K562 (cell line): Measurements from ENCODE around the gene ODAD4.

Experiments used
- CBX5 ChIP-seq: IDR thresholded peaks from 2 replicates; pipeline ENCODE4 v1.6.1; 2014; ENCODE audit warnings: low read depth, borderline replicate concordance
- CEBPB ChIP-seq: fragments of 450-650 bp; IDR thresholded peaks from 2 replicates; pipeline ENCODE4 v1.6.1; 2016; ENCODE audit warnings: missing genetic modification characterization, missing compliant biosample characterization
- E2F4 ChIP-seq: sonication (generic); formaldehyde crosslinking; IDR thresholded peaks from 2 replicates; pipeline ENCODE4 v1.8.0; 2022; ENCODE audit warnings: mild to moderate bottlenecking, low read depth, missing genetic modification reagents
- ESRRA ChIP-seq: fragments of 450-650 bp; IDR thresholded peaks from 2 replicates; pipeline ENCODE4 v1.6.1; 2014; ENCODE audit warnings: low read depth, mild to moderate bottlenecking, moderate library complexity, borderline replicate concordance
- EZH2 ChIP-seq: IDR thresholded peaks from 2 replicates; pipeline ENCODE4 v1.6.1; 2012; ENCODE audit warnings: low read depth, mild to moderate bottlenecking, inconsistent platforms, low read length, borderline replicate concordance
- FOXP1 ChIP-seq: sonication (generic); formaldehyde crosslinking; IDR thresholded peaks from 2 replicates; pipeline ENCODE4 v1.8.0; 2022; ENCODE audit warnings: mild to moderate bottlenecking, missing genetic modification reagents
- POLR2AphosphoS2 ChIP-seq: IDR thresholded peaks from 2 replicates; pipeline ENCODE4 v1.6.1; 2012; ENCODE audit warnings: low read length, improper control_type of control experiment
- POLR2G ChIP-seq: fragments of 200-400 bp; formaldehyde crosslinking; IDR thresholded peaks from 2 replicates; pipeline ENCODE4 v1.6.1; 2017; ENCODE audit warnings: low read depth, mild to moderate bottlenecking, antibody characterized with exemption, low read length, moderate library complexity
- SLC30A9 ChIP-seq: fragments of 250-450 bp; sonication (Bioruptor Pico); IDR thresholded peaks from 2 replicates; pipeline ENCODE4 v1.8.0; 2022; ENCODE audit warnings: mild to moderate bottlenecking, moderate library complexity
- ZNF449 ChIP-seq: fragments of 250-450 bp; sonication (Bioruptor Pico); IDR thresholded peaks from 2 replicates; pipeline ENCODE4 v1.8.0; 2022; ENCODE audit warnings: moderate library complexity, mild to moderate bottlenecking, inconsistent platforms
- ZNF586 ChIP-seq: fragments of 450-650 bp; formaldehyde crosslinking; conservative IDR thresholded peaks from 2 replicates; pipeline ENCODE4 v1.4.0; 2020; ENCODE audit warnings: mild to moderate bottlenecking, moderate library complexity
- TF ChIP-seq, protein P1 (sequence below), 3 experiments: IDR thresholded peaks in 2 of 3; conservative IDR thresholded peaks in 1 of 3; 2 replicates each; pipeline ENCODE4 v1.5.1; 2011 to 2012; ENCODE audit warnings: low read length in 3 of 3, mild to moderate bottlenecking in 3 of 3, control low read depth in 2 of 3, improper control_type of control experiment in 1 of 3, inconsistent platforms in 1 of 3, low read depth in 1 of 3, mixed read lengths in 1 of 3, moderate library complexity in 1 of 3; ENCODE audit not compliant: insufficient read depth in 2 of 3

DNA sequence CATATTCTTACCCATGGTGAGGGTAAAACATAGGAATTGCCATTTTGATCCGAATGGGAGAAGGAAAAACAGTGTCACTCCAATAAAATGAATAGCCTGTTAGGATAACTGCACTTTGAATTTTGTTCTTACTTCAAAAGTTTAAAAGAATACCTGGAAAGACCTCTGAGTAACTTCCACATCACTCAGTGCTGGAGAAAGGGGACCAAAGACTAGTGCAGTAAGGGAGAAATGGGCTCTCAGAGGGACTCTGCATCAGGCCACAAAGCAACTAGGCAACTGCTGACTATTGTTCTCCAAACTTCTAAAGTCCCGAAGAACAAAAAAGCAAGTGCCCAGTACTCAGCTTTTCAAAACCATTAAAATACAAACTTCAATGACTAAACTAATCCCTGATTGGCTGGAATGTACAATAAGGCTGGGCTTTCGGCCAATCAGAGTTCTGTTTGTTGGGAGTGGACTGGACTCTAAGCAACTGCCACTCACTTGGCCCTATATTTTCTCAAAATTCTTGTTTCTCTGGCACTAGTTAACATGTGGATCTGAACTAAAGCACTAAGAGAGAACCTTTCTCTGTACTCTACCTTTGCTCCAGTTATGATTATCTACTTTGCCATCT lies 80.6 kb downstream of the ODAD4 start:
- TF ChIP-seq CBX5 = no peak
- TF ChIP-seq CEBPB (tag) = no peak
- no peak for TF ChIP-seq POLR2AphosphoS2
- TF ChIP-seq E2F4 = no peak
- TF ChIP-seq, protein P1, sequence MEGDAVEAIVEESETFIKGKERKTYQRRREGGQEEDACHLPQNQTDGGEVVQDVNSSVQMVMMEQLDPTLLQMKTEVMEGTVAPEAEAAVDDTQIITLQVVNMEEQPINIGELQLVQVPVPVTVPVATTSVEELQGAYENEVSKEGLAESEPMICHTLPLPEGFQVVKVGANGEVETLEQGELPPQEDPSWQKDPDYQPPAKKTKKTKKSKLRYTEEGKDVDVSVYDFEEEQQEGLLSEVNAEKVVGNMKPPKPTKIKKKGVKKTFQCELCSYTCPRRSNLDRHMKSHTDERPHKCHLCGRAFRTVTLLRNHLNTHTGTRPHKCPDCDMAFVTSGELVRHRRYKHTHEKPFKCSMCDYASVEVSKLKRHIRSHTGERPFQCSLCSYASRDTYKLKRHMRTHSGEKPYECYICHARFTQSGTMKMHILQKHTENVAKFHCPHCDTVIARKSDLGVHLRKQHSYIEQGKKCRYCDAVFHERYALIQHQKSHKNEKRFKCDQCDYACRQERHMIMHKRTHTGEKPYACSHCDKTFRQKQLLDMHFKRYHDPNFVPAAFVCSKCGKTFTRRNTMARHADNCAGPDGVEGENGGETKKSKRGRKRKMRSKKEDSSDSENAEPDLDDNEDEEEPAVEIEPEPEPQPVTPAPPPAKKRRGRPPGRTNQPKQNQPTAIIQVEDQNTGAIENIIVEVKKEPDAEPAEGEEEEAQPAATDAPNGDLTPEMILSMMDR (IDR thresholded peaks at IDR 0.05 in 2 of 3, conservative IDR thresholded peaks at IDR 0.05 in 1 of 3; ENCODE audit: insufficient read depth in 2 of 3, low read depth in 1 of 3, low read length in 3 of 3) = no peak
- no peak for TF ChIP-seq POLR2G
- TF ChIP-seq ZNF449 = no peak
- TF ChIP-seq FOXP1 (CRISPR knock-in tag) = no peak
- TF ChIP-seq SLC30A9 = no peak
- TF ChIP-seq ZNF586 (CRISPR knock-in tag) = no peak
- no peak for TF ChIP-seq ESRRA
- TF ChIP-seq EZH2 = no peak
